Chondrocyte (in vitro differentiated cells): ENCODE results near the gene RALBP1. TPM values are rescaled to one million over a fixed set of nuclear protein-coding genes. Genes with fewer than 3 reads are reported as not detected.

Experiments used
- DNase-seq: peaks from one replicate; pipeline ENCODE4 v3.0.0; 2021; ENCODE audit warnings: mixed read lengths, low spot score
- H3K27ac Mint-ChIP-seq: one replicate; pipeline ENCODE4 v1.8.0; 2021; ENCODE audit warnings: mild to moderate bottlenecking, moderate library complexity, mixed read lengths; ENCODE audit not compliant: unreplicated experiment
- H3K27me3 Mint-ChIP-seq: 2 replicates; pipeline ENCODE4 v1.8.0; 2021; ENCODE audit warnings: low read depth, mixed read lengths
- H3K36me3 Mint-ChIP-seq: 2 replicates; pipeline ENCODE4 v1.8.0; 2021; ENCODE audit warnings: low read depth, mixed read lengths
- H3K4me1 Mint-ChIP-seq: 2 replicates; pipeline ENCODE4 v1.8.0; 2021; ENCODE audit warnings: low read depth, mild to moderate bottlenecking, mixed read lengths
- H3K4me3 Mint-ChIP-seq: one replicate; pipeline ENCODE4 v1.8.0; 2021; ENCODE audit warnings: mild to moderate bottlenecking, moderate library complexity, mixed read lengths; ENCODE audit not compliant: unreplicated experiment
- H3K9me3 Mint-ChIP-seq: 2 replicates; pipeline ENCODE4 v1.8.0; 2021; ENCODE audit warnings: low read depth, mixed read lengths
- CTCF ChIP-seq: fragments of 200-600 bp; sonication (generic); IDR thresholded peaks from 2 replicates; pipeline ENCODE4 v1.5.0; 2021; ENCODE audit warnings: antibody characterized with exemption, mild to moderate bottlenecking, moderate library complexity
- total RNA-seq: library from RNA; stranded (reverse); gene quantifications from 3 replicates; pipeline ENCODE4 v1.2.1, GENCODE V29; 2021

The RALBP1 gene
- total RNA-seq, 1 donor from 2014 or later: 50.8 TPM

GRCh38 chr18:9521770-9522169 lies 46.5 kb downstream of the RALBP1 start:
- Mint-ChIP-seq H3K9me3 (no peaks in the 10 kb centered on the region), H3K27ac (no peak overlapping the region), H3K4me1 (peaks cover 16% of the 10 kb centered on the region), H3K27me3 (no peaks in the 10 kb centered on the region), H3K4me3 (no peak overlapping the region), H3K36me3 (peaks cover 7% of the 10 kb centered on the region)
- DNase-seq: no peak
- TF ChIP-seq CTCF: no peak

- Mint-ChIP-seq H3K4me1 (peaks cover 9% of the 10 kb centered on the region), H3K27ac (no peak overlapping the region), H3K9me3 (peaks cover 7% of the 10 kb centered on the region), H3K27me3 (no peaks in the 10 kb centered on the region), H3K4me3 (no peak overlapping the region), H3K36me3 (peaks cover 18% of the 10 kb centered on the region)
- DNase-seq: no peak
- TF ChIP-seq CTCF: no peak
Measured at GRCh38 chr18:9522952-9523351, 47.6 kb downstream of the RALBP1 start.

- no peaks in the 10 kb centered on the region for H3K27me3 Mint-ChIP-seq
- H3K4me3 Mint-ChIP-seq: no peak overlapping the region
- H3K27ac Mint-ChIP-seq: no peak overlapping the region
- peaks cover 36% of the 10 kb centered on the region for H3K36me3 Mint-ChIP-seq
- TF ChIP-seq CTCF: no peak
- DNase-seq: no peak
- H3K4me1 Mint-ChIP-seq: no peaks in the 10 kb centered on the region
- peaks cover 11% of the 10 kb centered on the region for H3K9me3 Mint-ChIP-seq
Measured at GRCh38 chr18:9526458-9526857, 51.1 kb downstream of the RALBP1 start.

- no peaks in the 10 kb centered on the region for H3K27me3 Mint-ChIP-seq
- peaks cover 11% of the 10 kb centered on the region for H3K9me3 Mint-ChIP-seq
- H3K36me3 Mint-ChIP-seq: peaks cover 41% of the 10 kb centered on the region
- TF ChIP-seq CTCF: no peak
- peaks cover 7% of the 10 kb centered on the region for H3K4me1 Mint-ChIP-seq
- no peak overlapping the region for H3K4me3 Mint-ChIP-seq
- H3K27ac Mint-ChIP-seq: no peak overlapping the region
- DNase-seq: no peak
Measured at GRCh38 chr18:9530226-9531009, 55.1 kb downstream of the RALBP1 start.

- Mint-ChIP-seq H3K27ac (no peak overlapping the region), H3K4me3 (no peak overlapping the region)
- DNase-seq: no peak
Measured at GRCh38 chr18:9531791-9532410, 56.6 kb downstream of the RALBP1 start.

More at GRCh38 chr18:9531791-9532410, 56.6 kb downstream of the RALBP1 start:
- Mint-ChIP-seq H3K36me3 (peaks cover 44% of the 10 kb centered on the region), H3K9me3 (peaks cover 11% of the 10 kb centered on the region), H3K27me3 (no peaks in the 10 kb centered on the region), H3K4me1 (peaks cover 21% of the 10 kb centered on the region)
- TF ChIP-seq CTCF: no peak
